Prostate gland (tissue), 2 donors: ENCODE results near the gene ROCK1.

Experiments
- CTCF ChIP-seq, 4 experiments: fragments of 200-600 bp in 2 of 4; fragments of 450-650 bp in 2 of 4; sonication (generic) in 2 of 4; IDR thresholded peaks; 1 replicate in 3 of 4; 2 replicates in 1 of 4; pipeline ENCODE4 v1.5.1; 2016 to 2019; ENCODE audit warnings: antibody characterized with exemption in 4 of 4, mild to moderate bottlenecking in 2 of 4, moderate library complexity in 2 of 4
- POLR2A ChIP-seq: fragments of 450-650 bp; IDR thresholded peaks from one replicate; pipeline ENCODE4 v1.6.1; 2016; ENCODE audit warnings: antibody characterized with exemption, mild to moderate bottlenecking
- POLR2AphosphoS5 ChIP-seq: sonication (generic); formaldehyde crosslinking; IDR thresholded peaks from one replicate; pipeline ENCODE4 v1.6.1; 2017; ENCODE audit warnings: antibody characterized with exemption

- TF ChIP-seq POLR2A: no peak
- TF ChIP-seq CTCF (IDR thresholded peaks at IDR 0.05): no peak
- no peak for TF ChIP-seq POLR2AphosphoS5
Observed at GRCh38 chr18:21052385-21052784, 59.2 kb downstream of the ROCK1 start.
